Kidney (tissue), 14 donors: ENCODE results near the gene NHEJ1. TPM values are rescaled to one million over a fixed set of nuclear protein-coding genes. Genes with fewer than 3 reads are reported as not detected.

Experiments
- DNase-seq, 5 donors: peaks; one replicate each; pipeline ENCODE4 v3.0.0-alpha.2; 2013 to 2020
- FAIRE-seq: peaks from 2 replicates; lab custom pipeline; 2012; peaks lifted over from hg19 to GRCh38; lab: Jason Lieb, UNC
- H3K27ac ChIP-seq, 2 donors: one replicate each; pipeline ENCODE4 v1.7.0; 2013; ENCODE audit warnings: low read depth in 2 of 2, low read length in 2 of 2, inconsistent platforms in 1 of 2
- H3K27me3 ChIP-seq: one replicate; pipeline ENCODE4 v1.7.1; 2013; ENCODE audit warnings: low read length, inconsistent platforms; ENCODE audit not compliant: control insufficient read depth, insufficient read depth
- H3K36me3 ChIP-seq, 3 donors: one replicate each; pipeline versions ENCODE4 v1.7.0 to v1.7.1; 2013; ENCODE audit warnings: low read length in 3 of 3, control low read depth in 1 of 3, inconsistent platforms in 1 of 3; ENCODE audit not compliant: insufficient read depth in 3 of 3, control insufficient read depth in 2 of 3
- H3K4me1 ChIP-seq, 3 donors: one replicate each; pipeline versions ENCODE4 v1.7.0 to v1.7.1; 2013; ENCODE audit warnings: low read length in 3 of 3, inconsistent platforms in 1 of 3, low read depth in 1 of 3; ENCODE audit not compliant: control insufficient read depth in 2 of 3, insufficient read depth in 2 of 3
- H3K4me3 ChIP-seq, 3 donors: one replicate each; pipeline versions ENCODE4 v1.7.0 to v1.8.1; 2013; ENCODE audit warnings: low read length in 3 of 3, control low read depth in 1 of 3, inconsistent platforms in 1 of 3
- H3K9ac ChIP-seq, 3 donors: one replicate each; pipeline versions ENCODE4 v1.7.0 to v1.7.1; 2013; ENCODE audit warnings: low read length in 3 of 3, control low read depth in 1 of 3, inconsistent platforms in 1 of 3
- H3K9me3 ChIP-seq, 3 donors: one replicate each; pipeline versions ENCODE4 v1.7.0 to v1.7.1; 2013; ENCODE audit warnings: low read length in 3 of 3, control low read depth in 1 of 3, inconsistent platforms in 1 of 3; ENCODE audit not compliant: control insufficient read depth in 2 of 3, insufficient read depth in 1 of 3
- CTCF ChIP-seq: IDR thresholded peaks from 3 replicates; pipeline ENCODE4 v1.5.1; 2012; ENCODE audit warnings: mild to moderate bottlenecking, moderate library complexity, borderline replicate concordance; ENCODE audit not compliant: insufficient read depth; ENCODE audit errors: extremely low read depth
- intact Hi-C: fragments of 100-400 bp; cut with DNase I; formaldehyde crosslinking; loops from one replicate; pipeline ENCODE4 v1.11.1; 2022
- polyA plus RNA-seq: library from polyadenylated mRNA; stranded (reverse); fragments of 350-450 nt; fragmentation: Illumina TruSeq; extraction: RNeasy Lipid Tissue Mini Kit (QIAGEN cat#74804); gene quantifications from one replicate; pipeline ENCODE4 v1.2.3, GENCODE V29; 2014; ENCODE audit warnings: low read depth, low replicate concordance; ENCODE audit not compliant: insufficient read depth
- total RNA-seq: library from RNA; stranded (reverse); fragmentation: NEBNext Ultra II Directional; extraction: Animal tissue kit (Norgen Biotek cat#: 25700); gene quantifications from one replicate; pipeline ENCODE4 v1.2.1, GENCODE V29; 2021
- donor health status: control.
- donor health status: control.
- donor health status: control.
- donor health status: control.
- donor health status: control.
- donor health status: DM: yes; HTN: yes; CAD: no.
- donor health status: Normal renal cell carcinoma (clear cell type).

Gene NHEJ1
- total and polyA plus RNA-seq, 2 donors from 2014 or later, result 17.5 to 17.7 TPM

GRCh38 chr2:219084791-219085190 lies 75.8 kb downstream of the NHEJ1 start:
- no peak overlapping the region for H3K4me3 ChIP-seq
- H3K36me3 ChIP-seq, result no peaks in the 10 kb centered on the region
- TF ChIP-seq CTCF, result no peak
- no peaks in the 10 kb centered on the region for H3K27me3 ChIP-seq
- intact Hi-C loops, result no loop called here
- FAIRE-seq, result no peak
- H3K9ac ChIP-seq, result no peak overlapping the region
- no peaks in the 10 kb centered on the region for H3K4me1 ChIP-seq
- H3K9me3 ChIP-seq, result no peaks in the 10 kb centered on the region
- no peak overlapping the region for H3K27ac ChIP-seq
- no peak for DNase-seq

GRCh38 chr2:219082332-219082958 lies 78.2 kb downstream of the NHEJ1 start:
- DNase-seq, result no peak
- Histone ChIP-seq H3K27ac (no peak overlapping the region), H3K4me3 (no peak overlapping the region), H3K9me3 (no peaks in the 10 kb centered on the region), H3K9ac (no peak overlapping the region), H3K36me3 (no peaks in the 10 kb centered on the region), H3K27me3 (no peaks in the 10 kb centered on the region), H3K4me1 (peaks cover 0 to 5% (median 0%) of the 10 kb centered on the region in 3 donors)
- TF ChIP-seq CTCF, result no peak
- FAIRE-seq, result no peak
- intact Hi-C loops, result no loop called here

- H3K9me3 ChIP-seq, result no peaks in the 10 kb centered on the region
- no peaks in the 10 kb centered on the region for H3K27me3 ChIP-seq
- no peak overlapping the region for H3K4me3 ChIP-seq
- intact Hi-C loops, result no loop called here
- no peak overlapping the region for H3K27ac ChIP-seq
- DNase-seq (no peak), FAIRE-seq (no peak)
- no peak overlapping the region for H3K9ac ChIP-seq
- H3K36me3 ChIP-seq, result peaks cover 0 to 6% (median 6%) of the 10 kb centered on the region in 3 donors
- TF ChIP-seq CTCF, result no peak
- peaks cover 0 to 5% (median 0%) of the 10 kb centered on the region in 3 donors for H3K4me1 ChIP-seq
Measured at GRCh38 chr2:219081701-219082331, 78.8 kb downstream of the NHEJ1 start.
